ENCODE data around the gene PYHIN1. TPM values are rescaled to one million over a fixed set of nuclear protein-coding genes. Genes with fewer than 3 reads are reported as not detected.
A peak's percentile ranks its signal among the peaks of the same experiment; 100 is the strongest.

Gene PYHIN1
- total RNA-seq, 1 experiment from 2014 or later: not detected

DNA sequence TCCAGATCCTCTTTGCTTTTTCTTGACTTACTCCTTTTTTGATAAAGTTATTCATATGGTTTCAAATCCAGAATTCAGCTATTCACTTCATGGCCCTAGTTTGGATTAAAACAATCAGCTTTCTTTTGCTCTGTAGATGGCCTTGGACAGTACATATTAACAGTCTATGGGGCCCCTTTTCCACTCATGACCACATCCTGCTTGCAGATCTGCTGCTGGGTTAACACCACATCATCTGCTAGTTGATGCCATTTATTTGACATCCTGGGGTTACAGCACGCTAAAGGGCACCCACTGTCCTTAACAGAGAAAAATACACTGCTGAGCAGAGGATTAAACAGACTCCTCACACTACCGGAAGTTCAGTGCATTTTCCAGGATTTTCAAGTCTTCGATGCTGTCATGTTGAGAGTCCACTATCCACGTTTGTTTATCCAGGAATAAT, 77.4 kb downstream of the PYHIN1 start:
- peaks cover 11% of the 10 kb centered on the region for H3K27me3 ChIP-seq (ENCODE audit: low read length)
- ChIA-PET CTCF (no interaction called here), POLR2A (ENCODE audit: unreplicated experiment) (no interaction called here)
- H3K9me3 ChIP-seq (ENCODE audit: low read length): no peaks in the 10 kb centered on the region
- no peak overlapping the region for H3K4me3 ChIP-seq (ENCODE audit: low read length)
- TF ChIP-seq EZH2phosphoT487 (IDR thresholded peaks at IDR 0.05; ENCODE audit: borderline replicate concordance, low read length): no peak
- TF ChIP-seq EZH2 (IDR thresholded peaks at IDR 0.05; ENCODE audit: low read length, unreplicated experiment): no peak
- TF ChIP-seq, protein P1, sequence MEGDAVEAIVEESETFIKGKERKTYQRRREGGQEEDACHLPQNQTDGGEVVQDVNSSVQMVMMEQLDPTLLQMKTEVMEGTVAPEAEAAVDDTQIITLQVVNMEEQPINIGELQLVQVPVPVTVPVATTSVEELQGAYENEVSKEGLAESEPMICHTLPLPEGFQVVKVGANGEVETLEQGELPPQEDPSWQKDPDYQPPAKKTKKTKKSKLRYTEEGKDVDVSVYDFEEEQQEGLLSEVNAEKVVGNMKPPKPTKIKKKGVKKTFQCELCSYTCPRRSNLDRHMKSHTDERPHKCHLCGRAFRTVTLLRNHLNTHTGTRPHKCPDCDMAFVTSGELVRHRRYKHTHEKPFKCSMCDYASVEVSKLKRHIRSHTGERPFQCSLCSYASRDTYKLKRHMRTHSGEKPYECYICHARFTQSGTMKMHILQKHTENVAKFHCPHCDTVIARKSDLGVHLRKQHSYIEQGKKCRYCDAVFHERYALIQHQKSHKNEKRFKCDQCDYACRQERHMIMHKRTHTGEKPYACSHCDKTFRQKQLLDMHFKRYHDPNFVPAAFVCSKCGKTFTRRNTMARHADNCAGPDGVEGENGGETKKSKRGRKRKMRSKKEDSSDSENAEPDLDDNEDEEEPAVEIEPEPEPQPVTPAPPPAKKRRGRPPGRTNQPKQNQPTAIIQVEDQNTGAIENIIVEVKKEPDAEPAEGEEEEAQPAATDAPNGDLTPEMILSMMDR (conservative IDR thresholded peaks at IDR 0.05; ENCODE audit: low read depth, low read length): no peak
- DNase-seq (no peak), ATAC-seq (no peak)
- no peaks in the 10 kb centered on the region for H3K79me2 ChIP-seq (ENCODE audit: low read length)
- H3K4me1 ChIP-seq (ENCODE audit: insufficient read depth, low read length): 0 out of 2 replicates have a peak, but pooled peaks cover 3% of the 10 kb centered on the region
- no peaks in the 10 kb centered on the region for H3K36me3 ChIP-seq (ENCODE audit: low read depth, low read length)
- H3K27ac ChIP-seq (ENCODE audit: low read length): no peak overlapping the region
- intact Hi-C loops (cut with micrococcal nuclease): loop anchor here (1.0 kb wide), 1 partner anchor 8 kb away; no protein-coding TSS in a partner anchor
- no peaks in the 10 kb centered on the region for H3F3A ChIP-seq (ENCODE audit: low read length, unreplicated experiment)
- H4K20me1 ChIP-seq (ENCODE audit: low read length): no peaks in the 10 kb centered on the region
- no TSS peak for BruUV-seq (replicated peaks)
- no peak overlapping the region; the same call in 1 of the 2 replicates for H2AFZ ChIP-seq (ENCODE audit: low read length)
- no peak overlapping the region for H3K9ac ChIP-seq (ENCODE audit: low read length)
- H3K4me2 ChIP-seq (ENCODE audit: low read length): no peak overlapping the region
- H3K9me2 ChIP-seq (replicated peaks; ENCODE audit: low read length): no peaks in the 10 kb centered on the region

DNA sequence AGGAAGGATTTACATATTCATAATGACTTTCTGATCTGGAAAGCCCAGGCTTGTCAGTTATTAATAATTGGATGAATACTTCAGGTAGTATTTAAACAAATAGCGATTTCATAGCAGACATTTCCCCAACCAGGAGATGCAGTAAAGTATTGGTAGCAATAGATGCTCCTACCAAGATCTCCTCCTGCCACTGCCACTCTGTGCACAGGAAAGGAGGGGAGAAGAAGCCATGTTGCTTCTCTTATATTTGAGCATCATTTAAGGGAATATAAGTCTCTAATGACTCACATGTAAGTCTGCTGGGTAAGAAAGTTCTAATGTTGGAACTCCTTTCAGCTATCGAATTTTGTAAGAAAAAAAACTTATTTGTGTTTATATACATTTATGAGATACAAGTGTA, 77.9 kb downstream of the PYHIN1 start:
- Histone ChIP-seq H3K4me3 (ENCODE audit: low read length) (peak overlapping the region; percentile 24), H3F3A (ENCODE audit: low read length, unreplicated experiment) (no peaks in the 10 kb centered on the region), H3K27ac (ENCODE audit: low read length) (0 out of 2 replicates have a peak overlapping the region, but pooled peaks have one; percentile 4), H3K36me3 (ENCODE audit: low read depth, low read length) (no peaks in the 10 kb centered on the region), H3K9me3 (ENCODE audit: low read length) (no peaks in the 10 kb centered on the region), H3K79me2 (ENCODE audit: low read length) (no peaks in the 10 kb centered on the region), H2AFZ (ENCODE audit: low read length) (peak overlapping the region; percentile 54; the same call in 1 of the 2 replicates), H3K4me2 (ENCODE audit: low read length) (peak overlapping the region; percentile 38), H4K20me1 (ENCODE audit: low read length) (no peaks in the 10 kb centered on the region), H3K27me3 (ENCODE audit: low read length) (peaks cover 11% of the 10 kb centered on the region), H3K9me2 (replicated peaks; ENCODE audit: low read length) (no peaks in the 10 kb centered on the region), H3K9ac (ENCODE audit: low read length) (peak overlapping the region; percentile 6; the same call in 1 of the 2 replicates), H3K4me1 (ENCODE audit: insufficient read depth, low read length) (0 out of 2 replicates have a peak, but pooled peaks cover 3% of the 10 kb centered on the region)
- intact Hi-C loops (cut with micrococcal nuclease): loop anchor here (1.0 kb wide), 1 partner anchor 9 kb away; no protein-coding TSS in a partner anchor
- no TSS peak for BruUV-seq (replicated peaks)
- CTCF ChIA-PET: no interaction called here
- TF ChIP-seq, protein P1 (conservative IDR thresholded peaks at IDR 0.05; ENCODE audit: low read depth, low read length): no peak
- TF ChIP-seq EZH2phosphoT487 (IDR thresholded peaks at IDR 0.05; ENCODE audit: borderline replicate concordance, low read length): no peak
- TF ChIP-seq EZH2 (IDR thresholded peaks at IDR 0.05; ENCODE audit: low read length, unreplicated experiment): no peak
- ATAC-seq: peak; percentile 30
- POLR2A ChIA-PET (ENCODE audit: unreplicated experiment): no interaction called here
- no peak for DNase-seq

DNA sequence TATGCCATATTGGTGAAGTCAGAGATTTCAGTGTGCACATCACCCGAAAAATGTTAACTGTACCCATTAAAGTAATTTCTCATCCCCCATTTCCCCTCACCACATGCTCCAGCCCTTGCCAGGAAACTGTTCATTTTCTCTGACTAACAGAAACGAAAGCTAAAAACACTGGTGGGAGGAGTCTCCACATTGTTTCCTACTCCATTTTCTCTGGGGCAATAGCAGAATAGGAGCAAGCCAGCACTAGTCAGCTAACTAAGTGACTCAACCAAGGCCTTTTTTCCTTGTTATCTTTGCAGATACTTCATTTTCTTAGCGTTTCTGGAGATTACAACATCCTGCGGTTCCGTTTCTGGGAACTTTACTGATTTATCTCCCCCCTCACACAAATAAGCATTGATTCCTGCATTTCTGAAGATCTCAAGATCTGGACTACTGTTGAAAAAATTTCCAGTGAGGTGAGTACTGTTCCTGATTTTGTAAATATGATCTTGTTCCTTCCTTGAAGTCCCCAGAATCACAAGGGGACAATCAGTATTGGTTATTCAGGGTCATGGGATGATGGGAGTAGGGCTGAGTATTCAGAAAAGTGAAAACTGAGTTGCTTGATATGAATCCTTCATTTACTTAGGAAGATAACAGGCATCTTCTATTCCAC, 78.5 kb downstream of the PYHIN1 start, which contains the start of gene IFI16:
IFI16 (plus strand) TSS at position 204 of the 658 bp plus-strand sequence. CDS start 4,774 bp downstream, outside the sequence.
- Histone ChIP-seq H3K4me1 (ENCODE audit: insufficient read depth, low read length) (0 out of 2 replicates have a peak, but pooled peaks cover 3% of the 10 kb centered on the region), H3K9me3 (ENCODE audit: low read length) (no peaks in the 10 kb centered on the region), H3K79me2 (ENCODE audit: low read length) (no peaks in the 10 kb centered on the region), H3K36me3 (ENCODE audit: low read depth, low read length) (no peaks in the 10 kb centered on the region), H2AFZ (ENCODE audit: low read length) (peak within 1 kb of the TSS; percentile 54), H3F3A (ENCODE audit: low read length, unreplicated experiment) (no peaks in the 10 kb centered on the region), H3K27me3 (ENCODE audit: low read length) (peaks cover 11% of the 10 kb centered on the region), H3K9ac (ENCODE audit: low read length) (peak within 1 kb of the TSS; percentile 6), H3K4me3 (ENCODE audit: low read length) (peak within 1 kb of the TSS; percentile 24), H3K9me2 (replicated peaks; ENCODE audit: low read length) (no peaks in the 10 kb centered on the region), H3K27ac (ENCODE audit: low read length) (0 out of 2 replicates have a peak within 1 kb of the TSS, but pooled peaks have one; percentile 4), H3K4me2 (ENCODE audit: low read length) (peak within 1 kb of the TSS; percentile 38), H4K20me1 (ENCODE audit: low read length) (no peaks in the 10 kb centered on the region)
- intact Hi-C loops (cut with micrococcal nuclease): loop anchor here (1.0 to 5.0 kb wide), 2 partner anchors 10 to 47 kb away; no protein-coding TSS in a partner anchor
- no peak for TF ChIP-seq EZH2phosphoT487 (IDR thresholded peaks at IDR 0.05; ENCODE audit: borderline replicate concordance, low read length)
- TF ChIP-seq, protein P1 (conservative IDR thresholded peaks at IDR 0.05; ENCODE audit: low read depth, low read length): no peak
- no peak for TF ChIP-seq EZH2 (IDR thresholded peaks at IDR 0.05; ENCODE audit: low read length, unreplicated experiment)
- peak; percentile 48 for DNase-seq
- peak; percentile 90 for ATAC-seq
- CTCF ChIA-PET: no interaction called here
- POLR2A ChIA-PET (ENCODE audit: unreplicated experiment): interaction anchor here (0.7 kb wide), 1 partner anchor 1281 kb away, joined by 4 read pairs; no protein-coding TSS in a partner anchor
- BruUV-seq (replicated peaks): TSS peak; percentile 82

Data from PC-3 (cell line).